ENCODE measurements around the gene TP73.

Gene TP73

DNA sequence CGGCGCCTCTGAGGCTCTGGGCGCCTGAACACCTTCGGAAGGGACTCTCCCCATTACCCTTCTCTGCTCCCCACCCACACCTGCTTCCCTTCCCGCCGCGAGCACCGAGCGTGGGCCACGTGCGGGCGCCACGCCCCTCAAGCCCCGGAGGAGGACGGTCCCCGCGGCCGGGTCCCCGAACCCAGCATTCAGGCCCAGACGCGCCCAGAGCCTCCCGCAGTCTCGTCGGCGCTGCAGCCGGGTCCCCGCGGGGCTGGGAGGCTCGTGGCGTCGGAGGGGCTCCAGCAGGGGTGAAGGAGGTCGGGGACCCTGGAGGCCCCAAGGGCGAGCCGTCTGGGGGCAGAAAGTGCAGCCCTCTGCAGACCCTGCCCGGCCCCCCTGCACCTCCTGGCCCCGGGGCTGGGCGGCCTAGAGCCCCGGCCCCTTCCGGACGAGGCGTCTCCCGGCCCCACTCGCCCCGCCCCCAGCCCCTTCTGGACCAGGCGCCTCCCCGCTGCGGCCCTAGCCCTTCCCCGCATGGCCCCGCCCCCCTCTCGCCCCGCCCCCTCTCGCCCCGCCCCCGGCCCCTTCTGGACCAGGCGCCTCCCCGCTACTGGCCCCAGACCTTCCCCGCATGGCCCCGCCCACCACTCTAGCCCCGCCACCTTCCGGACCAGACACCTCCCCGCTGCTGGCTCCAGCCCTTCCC is 119.9 kb downstream of the TP73 start:
- DNase-seq, result no peak

DNA sequence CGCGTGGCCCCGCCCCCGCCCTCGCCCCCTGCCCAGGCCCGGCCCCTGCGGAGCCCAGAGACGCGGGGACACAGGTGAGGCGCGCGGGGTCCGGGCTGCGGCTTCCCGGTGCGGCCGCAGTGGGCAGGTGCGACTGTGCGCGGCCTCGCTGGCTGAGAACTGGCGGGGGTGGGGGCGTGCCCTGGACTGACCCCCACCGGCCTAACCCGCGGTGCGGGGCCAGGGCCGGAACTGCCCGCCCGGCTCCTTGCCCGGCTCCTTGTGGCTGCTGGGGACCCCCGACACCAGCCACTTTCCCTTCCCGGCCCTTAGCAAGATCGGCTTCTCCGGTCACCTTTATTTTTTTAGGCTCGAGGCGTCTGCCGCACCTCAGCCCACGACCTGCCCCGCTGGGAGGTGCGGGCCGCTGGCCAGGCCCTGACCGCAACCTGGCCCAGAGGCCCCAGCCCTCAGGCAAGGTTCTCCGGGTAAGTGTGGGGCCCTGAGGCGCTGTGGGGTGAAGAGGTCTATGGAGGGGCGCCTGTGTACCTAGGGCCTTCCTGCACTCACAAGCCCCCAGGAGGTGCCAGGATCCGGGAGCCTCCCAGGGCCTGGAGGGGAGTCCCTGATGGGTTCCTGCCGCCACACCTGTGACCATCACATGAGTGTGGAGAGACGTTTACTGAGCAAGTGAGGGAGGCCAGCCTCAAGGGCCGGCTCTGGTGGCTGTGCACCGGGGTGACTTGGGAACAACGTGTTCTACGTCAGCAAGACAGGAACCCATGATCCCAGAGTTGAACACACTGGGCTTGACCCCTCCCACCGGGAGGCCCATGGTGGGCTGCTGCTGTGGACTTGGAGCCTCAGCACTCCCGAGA is 120.6 kb downstream of the TP73 start, which contains the start of gene SMIM1:
Gene SMIM1 (plus strand): TSS at position 35 of the 857 bp plus-strand sequence. CDS start 2,625 bp downstream, outside the sequence.
- no peak for DNase-seq

DNA sequence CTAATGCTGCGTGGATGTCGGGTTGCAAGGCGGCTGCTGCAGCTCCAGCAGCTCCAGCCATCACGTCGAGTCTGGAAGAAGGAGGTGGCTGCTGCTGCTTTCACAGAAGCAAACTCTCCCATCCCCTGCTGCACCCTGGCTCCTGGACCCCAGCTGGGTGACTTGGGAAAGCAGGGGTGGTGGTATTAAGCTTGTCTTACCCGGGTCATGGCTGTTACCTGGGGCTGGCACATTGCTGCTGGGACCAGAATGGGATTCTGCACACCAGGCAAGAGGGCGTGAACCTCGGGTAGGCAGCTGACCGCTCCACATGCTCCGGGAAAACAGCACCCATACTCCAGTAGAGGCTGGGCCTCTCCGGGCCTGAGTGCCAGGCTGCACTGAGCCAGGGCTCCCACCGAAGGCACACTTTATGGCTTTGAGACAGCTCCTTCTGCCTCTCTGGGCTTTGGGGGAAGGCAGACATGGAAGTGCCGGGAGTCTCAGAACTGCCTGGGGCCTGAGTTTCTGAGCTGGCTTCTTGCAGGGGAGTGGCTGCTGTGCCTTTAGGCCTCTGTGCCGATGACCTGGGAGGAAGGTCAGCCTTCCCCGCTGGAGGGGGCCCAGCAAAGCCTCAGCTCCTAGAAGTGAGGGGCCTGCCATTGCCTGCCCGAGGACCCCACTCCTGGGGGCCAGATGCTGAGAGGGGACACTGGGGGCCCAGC is 121.4 kb downstream of the TP73 start:
- no peak for DNase-seq

DNA sequence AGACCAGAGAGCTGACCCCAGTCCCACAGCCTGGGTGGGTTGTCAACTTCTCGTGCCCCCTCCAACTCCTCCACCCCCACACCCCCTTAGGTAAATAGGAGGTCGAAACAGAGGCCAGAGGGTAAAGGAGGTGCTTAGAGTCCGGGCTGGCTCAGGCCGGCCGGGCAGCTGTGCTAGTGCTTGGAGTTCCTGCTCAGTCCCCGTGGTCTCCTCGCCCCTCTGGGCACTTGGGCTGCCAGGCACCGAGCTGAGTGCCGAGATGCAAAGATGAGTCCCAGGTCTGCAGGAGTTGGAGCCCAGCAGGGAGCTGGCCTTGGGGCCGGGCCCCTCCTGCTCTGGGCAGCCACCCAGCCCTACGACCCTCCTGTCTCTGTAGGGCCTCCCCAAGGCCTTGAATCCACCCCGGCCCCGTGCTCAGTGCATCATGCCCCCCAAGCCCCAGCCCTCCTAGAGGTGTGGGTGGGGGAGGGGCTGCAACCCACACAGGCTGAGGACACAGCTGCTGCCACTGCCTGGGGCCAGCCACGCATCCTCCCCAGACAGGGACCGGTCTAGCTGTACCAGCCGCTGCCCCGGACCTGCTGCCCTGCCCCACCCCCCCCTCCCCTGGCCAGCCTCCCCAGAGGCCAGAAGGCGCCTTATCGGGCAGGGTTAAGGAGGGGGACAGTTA is 122.1 kb downstream of the TP73 start:
- DNase-seq, result no peak

DNA sequence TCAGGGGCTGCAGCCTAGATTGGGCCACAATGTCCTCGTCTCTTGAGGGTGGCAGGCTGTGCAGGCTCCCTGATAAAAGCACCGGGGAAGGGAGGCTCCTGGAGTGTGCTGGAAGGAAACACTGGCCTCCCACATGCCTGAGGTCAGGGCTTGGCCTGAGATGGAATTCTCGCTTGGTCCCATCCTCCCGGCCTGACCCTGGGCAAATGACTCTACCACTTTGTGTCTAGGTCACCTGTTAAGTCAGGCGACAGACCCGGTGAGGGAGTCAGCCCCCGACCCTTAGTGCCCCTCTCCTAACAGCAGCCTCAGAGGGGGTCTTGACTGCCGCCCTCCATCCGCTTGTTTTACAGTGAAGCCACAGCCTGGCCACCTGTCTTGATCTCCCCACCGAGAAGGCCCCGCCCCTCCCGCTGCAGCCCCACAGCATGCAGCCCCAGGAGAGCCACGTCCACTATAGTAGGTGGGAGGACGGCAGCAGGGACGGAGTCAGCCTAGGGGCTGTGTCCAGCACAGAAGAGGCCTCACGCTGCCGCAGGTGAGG is 122.7 kb downstream of the TP73 start:
- no peak for DNase-seq

DNA sequence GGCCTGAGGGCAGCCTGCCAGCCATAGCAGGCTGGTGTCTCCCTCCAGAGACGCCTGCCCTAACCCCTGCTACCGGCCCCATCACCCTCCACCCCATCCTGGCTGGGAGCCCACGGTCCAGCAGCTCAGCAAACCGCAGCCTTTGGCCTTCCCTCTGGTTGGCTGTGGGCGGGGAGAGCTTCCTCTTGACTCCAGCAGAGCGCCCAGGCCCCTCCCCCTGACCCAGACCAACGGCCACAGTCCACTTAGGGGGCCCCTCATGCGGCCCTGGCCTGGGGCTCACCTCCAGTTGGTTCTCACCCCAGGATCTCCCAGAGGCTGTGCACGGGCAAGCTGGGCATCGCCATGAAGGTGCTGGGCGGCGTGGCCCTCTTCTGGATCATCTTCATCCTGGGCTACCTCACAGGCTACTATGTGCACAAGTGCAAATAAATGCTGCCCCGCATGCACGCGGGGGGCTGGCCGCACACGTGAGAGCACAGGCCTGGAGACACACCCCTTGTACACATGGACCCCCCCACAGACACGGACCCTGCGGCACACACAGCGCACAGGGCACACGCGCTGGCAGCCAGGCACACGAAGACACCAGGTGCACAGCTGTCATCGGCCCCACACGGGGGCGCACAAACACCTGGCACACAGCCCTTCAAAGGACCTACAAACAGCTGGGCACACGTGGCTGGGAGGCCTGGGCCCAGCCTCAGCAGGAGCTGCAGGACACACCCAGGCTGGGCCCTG is 123.3 kb downstream of the TP73 start:
- no peak for DNase-seq

DNA sequence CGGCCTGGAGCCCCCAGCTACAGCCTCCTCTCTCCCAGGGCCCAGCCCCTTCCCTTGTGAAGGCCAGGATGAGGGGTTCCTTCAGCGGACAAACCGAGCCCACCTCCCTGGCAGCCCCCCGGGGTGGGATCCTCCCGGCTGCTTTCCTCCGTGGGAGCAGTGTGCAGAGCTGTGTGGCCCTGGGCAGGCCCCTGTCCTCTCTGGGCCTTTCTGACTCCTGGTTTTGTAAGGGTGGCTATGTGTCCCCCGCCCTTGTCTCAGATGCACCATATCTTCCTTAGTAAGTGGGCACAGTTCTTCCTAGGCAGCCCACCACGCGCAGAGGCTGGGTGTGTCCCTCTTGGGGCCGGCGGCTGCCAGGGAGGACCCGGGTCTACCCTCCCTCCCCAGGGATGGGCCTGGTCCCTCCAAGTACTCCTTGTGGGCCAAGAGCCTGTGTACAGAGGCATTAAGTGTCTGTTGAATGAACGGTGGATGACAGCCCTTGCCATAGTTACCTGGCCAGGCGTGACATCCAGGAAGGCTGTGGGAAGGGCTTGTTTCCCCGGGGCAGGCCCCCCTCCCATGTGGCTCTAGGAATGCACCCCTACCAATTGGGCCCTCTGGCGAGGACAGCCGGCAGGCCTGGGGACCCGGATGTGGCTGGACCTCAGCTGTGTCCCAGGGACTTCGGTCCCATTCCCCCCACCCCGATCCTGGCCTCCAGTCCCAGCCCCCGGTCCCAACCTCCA is 124.1 kb downstream of the TP73 start:
- DNase-seq, result no peak

DNA sequence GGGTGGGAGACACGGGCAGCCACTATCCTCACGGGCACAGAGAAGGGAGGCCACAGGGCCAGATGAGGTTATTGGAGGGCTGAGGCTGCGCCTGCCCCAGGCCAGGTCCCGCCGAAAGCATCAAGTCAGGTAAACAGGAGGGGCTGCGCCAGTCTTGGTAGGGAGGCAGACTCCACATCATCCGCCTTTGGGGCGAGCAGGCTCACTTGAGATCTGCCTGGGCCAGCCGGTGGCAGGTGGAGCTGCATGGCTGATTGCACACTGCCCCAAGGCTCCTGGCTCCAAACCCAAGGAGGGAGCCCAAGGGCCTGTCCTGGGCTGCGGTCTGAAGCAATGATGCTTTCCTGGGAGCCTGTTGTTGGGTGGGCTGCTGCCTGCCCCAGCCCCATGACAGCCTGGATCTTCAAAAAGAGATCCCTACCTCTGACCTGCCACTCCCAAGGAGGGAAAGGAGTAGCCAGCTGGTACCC is 124.8 kb downstream of the TP73 start:
- DNase-seq, result no peak

DNA sequence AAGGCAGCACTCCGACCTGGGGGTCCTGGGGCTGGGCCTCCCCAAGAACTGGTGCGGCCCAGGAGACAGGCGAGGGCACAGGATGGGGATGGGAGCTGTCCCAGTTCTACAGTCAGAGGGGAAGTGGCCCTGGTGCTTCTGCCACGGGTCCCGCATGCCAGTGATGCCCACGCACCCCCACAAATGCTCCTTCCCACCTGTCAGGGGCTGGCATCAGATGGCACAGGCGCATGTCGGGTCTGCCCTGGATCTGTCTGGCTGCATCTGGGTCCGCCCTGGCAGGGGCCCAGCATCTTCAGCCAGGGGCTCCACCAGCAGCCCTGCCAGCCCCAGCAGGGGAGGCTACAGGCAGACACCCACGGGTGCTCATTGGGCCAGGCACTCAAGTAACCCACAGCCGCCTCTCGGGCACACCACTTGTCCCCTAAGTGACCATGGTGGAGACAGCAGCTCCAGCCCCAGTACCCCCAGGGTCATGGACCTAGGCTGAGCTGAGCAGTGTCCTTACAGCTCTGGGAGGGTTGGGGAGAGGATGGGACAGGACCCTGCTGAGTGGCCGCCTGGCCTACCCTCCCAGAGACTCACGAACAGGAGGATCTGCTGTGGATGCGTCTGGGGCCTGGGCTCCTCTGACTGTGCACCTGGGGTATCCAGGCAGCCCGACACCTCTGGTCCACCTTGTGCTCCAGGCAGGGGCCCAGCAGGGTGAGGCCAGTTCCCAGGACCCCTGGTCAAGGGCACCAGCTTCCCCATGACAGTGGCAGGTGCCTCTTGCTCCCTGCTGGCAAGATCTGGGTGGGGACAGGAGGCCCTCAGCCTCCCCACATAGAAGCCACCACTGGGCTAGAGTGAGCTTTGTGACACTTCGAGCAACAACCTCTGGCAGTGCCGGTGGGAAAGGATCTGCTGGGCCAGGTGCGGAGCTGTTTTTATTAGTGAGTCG is 125.6 kb downstream of the TP73 start:
- DNase-seq, result no peak

DNA sequence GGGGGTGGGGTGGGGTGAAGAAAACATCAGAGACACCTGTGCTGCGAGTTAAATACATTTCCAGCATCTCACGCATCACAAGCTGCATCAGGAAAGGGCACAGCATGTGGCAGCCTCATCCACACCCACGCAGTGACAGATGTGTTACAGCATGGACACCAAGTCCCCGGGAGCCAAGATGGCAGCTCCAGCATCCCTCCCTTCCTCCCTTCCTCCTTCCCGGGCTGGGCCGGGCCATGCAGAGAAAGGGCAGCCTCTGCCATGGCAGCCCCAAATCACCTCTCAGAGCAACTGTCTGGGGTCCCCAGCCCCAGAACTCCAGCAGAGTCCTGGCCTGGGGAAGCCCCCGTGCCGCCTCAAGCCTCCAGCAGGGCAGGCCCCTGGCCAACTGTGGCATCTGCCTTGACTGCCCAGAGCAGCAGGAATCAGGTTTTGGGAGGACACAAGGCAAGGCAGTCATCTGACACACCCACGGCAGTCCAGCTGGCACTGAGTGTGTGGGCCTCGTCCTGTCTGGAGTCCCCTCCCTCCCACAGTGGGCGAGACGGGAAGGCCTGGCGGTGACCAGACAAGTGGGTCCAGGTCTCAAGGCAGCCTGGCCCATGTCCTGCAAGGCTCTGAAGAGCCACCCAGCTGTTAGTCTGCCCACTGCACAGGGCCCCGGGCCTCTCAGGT is 126.4 kb downstream of the TP73 start:
- no peak for DNase-seq

DNA sequence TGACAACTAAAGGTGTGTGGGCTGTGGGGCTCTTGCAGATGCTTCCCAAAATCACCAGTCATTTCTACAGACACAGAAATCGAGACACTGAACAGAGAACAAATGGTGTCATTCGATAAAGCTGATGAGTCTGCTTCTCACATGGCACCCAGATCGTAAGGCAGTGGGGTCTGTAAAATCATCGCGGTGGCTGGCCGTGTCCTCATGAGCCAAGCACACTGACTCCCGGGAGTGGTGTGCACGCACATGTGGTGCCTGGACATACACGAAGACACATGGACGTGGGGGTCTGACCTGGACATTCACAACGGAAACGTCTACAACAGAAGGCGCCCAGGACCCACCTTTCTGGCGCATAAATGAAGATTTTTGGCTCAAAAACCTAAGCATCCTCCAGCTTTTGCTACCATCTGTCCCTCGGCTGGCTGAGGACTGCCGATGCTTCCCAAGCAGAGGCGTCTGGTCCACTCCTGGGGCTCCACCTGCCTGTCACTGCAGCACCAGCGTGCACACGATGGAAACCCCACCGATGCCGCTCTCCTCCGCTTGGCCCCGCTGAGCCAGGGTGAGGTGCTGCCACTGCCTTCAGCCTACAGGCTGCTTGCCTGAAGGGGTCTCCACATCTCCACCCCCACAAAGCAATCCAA is 127.1 kb downstream of the TP73 start:
- DNase-seq, result no peak

DNA sequence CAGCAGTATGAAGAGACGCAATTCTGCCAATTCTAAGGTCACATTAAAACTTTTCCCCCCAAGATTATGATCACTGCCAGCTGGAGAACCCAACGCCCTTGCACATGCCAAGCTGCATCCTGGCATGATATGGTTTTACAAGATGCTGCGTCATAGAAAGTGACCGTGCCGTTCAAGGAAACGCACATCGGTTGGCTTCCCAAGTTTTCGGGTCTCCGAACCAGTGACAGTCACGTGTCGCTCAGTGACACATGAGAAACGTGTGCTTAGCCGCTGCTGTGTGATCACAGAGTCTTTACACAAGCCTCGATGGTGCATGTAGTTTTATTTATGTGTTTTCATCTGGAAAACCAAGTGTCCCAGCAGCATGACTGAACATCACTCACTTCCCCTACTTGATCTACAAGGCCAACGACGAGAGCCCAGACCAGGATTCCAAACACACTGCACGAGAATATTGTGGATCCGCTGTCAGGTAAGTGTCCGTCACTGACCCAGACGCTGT is 127.6 kb downstream of the TP73 start:
- no peak for DNase-seq

DNA sequence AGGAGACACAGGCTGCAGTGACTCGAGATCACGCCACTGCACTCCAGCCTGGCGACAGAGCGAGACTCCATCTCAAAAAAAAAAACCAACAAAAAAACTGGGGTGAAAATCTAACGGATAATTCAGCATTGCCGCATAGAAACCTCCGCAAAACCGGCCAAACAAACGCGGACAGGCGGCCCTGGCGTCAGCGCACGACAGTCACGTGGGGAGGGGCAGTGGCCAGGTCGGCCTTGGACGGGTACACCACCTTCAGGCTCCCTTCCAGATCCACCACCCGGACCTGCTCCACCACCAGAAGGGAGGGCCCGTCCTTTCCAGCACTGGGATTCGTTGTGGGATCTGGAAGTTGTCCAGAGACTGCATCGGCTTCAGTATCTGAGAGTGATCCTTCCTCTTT is 128.6 kb downstream of the TP73 start:
- DNase-seq, result no peak

DNA sequence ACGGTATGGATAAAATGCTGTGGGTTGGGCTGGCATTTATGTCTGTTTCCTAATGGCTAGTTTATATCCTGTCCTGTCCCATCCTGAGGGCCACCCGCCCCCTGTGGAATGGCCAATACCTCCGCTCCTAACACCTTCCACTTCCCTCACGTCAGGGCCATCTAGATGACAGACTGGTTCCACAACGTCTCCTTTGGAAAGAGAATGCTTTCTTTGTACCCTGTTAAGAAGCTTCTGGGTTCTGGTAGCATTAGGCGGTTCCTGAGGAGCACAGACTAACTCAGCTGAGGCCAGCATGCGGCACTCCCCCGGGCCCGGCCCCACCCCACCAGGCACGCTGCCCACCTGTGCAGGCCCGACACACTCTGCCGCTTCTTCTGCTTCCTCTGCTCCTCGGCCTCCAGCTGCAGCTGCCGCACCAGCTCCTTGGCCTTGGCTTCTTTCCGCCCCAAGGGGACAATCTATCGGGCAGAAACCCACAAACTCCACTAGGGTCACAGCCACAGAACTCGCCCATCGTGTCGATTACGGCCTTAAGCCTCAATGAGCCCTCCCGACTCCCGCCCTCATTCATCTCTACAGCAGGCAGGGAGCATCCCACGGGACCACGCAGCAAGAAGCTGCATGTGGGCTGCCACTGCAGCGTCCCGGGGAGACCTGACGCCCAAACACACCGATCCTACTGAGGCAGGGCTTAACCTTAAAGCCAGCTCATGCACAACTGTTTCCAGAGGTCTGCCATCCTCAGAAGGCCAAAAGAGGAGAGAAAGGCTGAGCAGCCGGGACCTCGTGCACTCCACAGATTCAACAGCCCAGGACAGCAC is 131.5 kb downstream of the TP73 start:
- DNase-seq, result no peak

DNA sequence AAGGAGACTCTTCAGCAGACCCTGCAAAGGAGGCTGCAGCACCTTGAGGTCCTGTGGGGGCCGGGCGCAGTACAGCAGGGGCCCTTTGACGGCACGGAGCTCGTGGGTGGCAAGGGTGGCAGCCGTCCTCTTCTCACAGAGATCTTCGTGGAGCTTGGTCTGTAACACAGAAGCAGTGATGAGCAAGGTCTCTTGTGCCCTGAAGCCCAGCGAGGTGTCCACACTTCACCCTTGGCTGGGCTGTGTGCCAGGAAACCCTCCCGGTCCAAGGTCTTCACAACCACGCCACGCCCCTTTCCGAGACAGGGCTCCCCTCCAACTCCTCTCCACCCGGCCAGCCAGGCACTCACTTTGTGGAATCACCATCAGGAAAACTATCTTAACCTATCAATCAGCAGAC is 132.7 kb downstream of the TP73 start:
- DNase-seq, result no peak

DNA sequence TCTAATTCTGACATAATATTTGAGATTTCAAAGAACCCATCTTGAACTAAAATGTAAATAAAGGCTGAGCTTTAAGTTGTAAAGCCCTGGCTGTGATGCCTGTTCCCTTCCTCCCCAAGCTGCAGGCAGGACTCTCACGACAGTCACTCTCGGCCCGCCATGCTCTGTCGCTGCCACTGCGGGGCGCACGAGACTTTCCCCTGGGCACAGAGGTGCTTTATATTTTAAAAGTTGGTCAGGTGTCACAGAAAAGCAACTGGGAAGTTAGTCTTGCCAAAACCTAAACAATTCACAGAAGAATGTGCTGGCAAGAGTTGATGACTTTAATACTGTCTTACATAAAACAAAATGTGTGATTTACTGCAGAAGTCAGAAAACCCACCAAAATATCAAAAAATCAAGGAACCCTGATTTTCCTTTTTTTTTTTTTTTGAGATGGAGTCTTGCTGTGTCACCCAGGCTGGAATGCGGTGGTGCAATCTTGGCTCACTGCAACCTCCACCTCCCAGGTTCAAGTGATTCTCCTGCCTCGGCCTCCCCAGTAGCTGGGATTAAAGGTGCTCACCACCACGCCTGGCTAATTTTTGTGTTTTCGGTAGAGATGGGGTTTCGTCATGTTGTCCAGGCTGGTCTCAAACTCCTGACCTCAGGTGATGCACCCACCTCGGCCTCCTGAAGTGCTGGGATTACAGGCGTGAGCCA is 133.3 kb downstream of the TP73 start:
- no peak for DNase-seq

Data from NCI-H524 treated with DMSO at 0.1 percent for 48 hours (cell line).